Stomach (tissue), 9 donors: ENCODE data around the gene SORCS2. TPM values are rescaled to one million over a fixed set of nuclear protein-coding genes. Genes with fewer than 3 reads are reported as not detected.

Experiments
- DNase-seq, 2 donors: peaks; one replicate each; pipeline versions ENCODE4 v3.0.0 to v3.0.0-alpha.2; 2013 to 2019
- H3K27ac ChIP-seq, 5 donors: fragments of 200-600 bp in 4 of 5; sonication (generic) in 4 of 5; one replicate each; pipeline ENCODE4 v1.5.1; 2013 to 2019; ENCODE audit warnings: mild to moderate bottlenecking in 1 of 5, moderate library complexity in 1 of 5
- H3K27me3 ChIP-seq, 3 donors: fragments of 200-600 bp; sonication (generic); one replicate each; pipeline ENCODE4 v1.5.1; 2017 to 2019; ENCODE audit warnings: mixed run types in 1 of 3
- H3K36me3 ChIP-seq, 4 donors: fragments of 200-600 bp; sonication (generic); 1 replicate in 3 of 4; 2 replicates in 1 of 4; pipeline ENCODE4 v1.5.1; 2016 to 2019
- H3K4me1 ChIP-seq, 4 donors: fragments of 200-600 bp; sonication (generic); one replicate each; pipeline ENCODE4 v1.5.1; 2016 to 2019
- H3K4me3 ChIP-seq, 4 donors: fragments of 200-600 bp; sonication (generic) in 3 of 4; one replicate each; pipeline ENCODE4 v1.5.1; 2016 to 2019; ENCODE audit warnings: mild to moderate bottlenecking in 1 of 4
- H3K9me3 ChIP-seq, 4 donors: fragments of 200-600 bp; sonication (generic); one replicate each; pipeline ENCODE4 v1.5.1; 2016 to 2019
- EP300 ChIP-seq: sonication (generic); formaldehyde crosslinking; IDR thresholded peaks from one replicate; pipeline ENCODE4 v1.6.1; 2017; ENCODE audit warnings: antibody characterized with exemption
- POLR2A ChIP-seq, 4 donors: fragments of 450-650 bp; IDR thresholded peaks; one replicate each; pipeline ENCODE4 v1.6.1; 2016; ENCODE audit warnings: antibody characterized with exemption in 4 of 4, control low read depth in 2 of 4, mild to moderate bottlenecking in 1 of 4, moderate library complexity in 1 of 4
- POLR2AphosphoS5 ChIP-seq, 3 donors: sonication (generic); formaldehyde crosslinking; IDR thresholded peaks; one replicate each; pipeline ENCODE4 v1.6.1; 2016; ENCODE audit warnings: antibody characterized with exemption in 3 of 3
- WGBS, 5 donors: extraction: QIAGEN DNeasy Blood & Tissue Kit in 3 of 5; methylation state at CpG; one replicate each; pipeline versions ENCODE4 v1.1.5 to v1.1.7; 2013 to 2018; 5-methylcytosine and 5-hydroxymethylcytosine counted together
- intact Hi-C: fragments of 100-400 bp; cut with DNase I; formaldehyde crosslinking; loops from one replicate; pipeline ENCODE4 v1.15.1; 2023; ENCODE audit warnings: low total_unique reads
- polyA plus RNA-seq, 3 donors: library from polyadenylated mRNA; stranded (reverse); fragments of 200-250 nt; gene quantifications; one replicate each; pipeline ENCODE4 v1.2.3, GENCODE V29; 2013
- total RNA-seq, 5 donors: library from RNA; depleted of rRNA; stranded (reverse); fragments of >200 nt; gene quantifications; one replicate each; pipeline versions ENCODE4 v1.1.0 to v1.2.3, GENCODE V29; 2014 to 2016
- TF ChIP-seq, protein P1 (sequence below), 7 experiments: fragments of 450-650 bp in 4 of 7; fragments of 200-600 bp in 3 of 7; sonication (generic) in 3 of 7; IDR thresholded peaks; one replicate each; pipeline ENCODE4 v1.5.1; 2016 to 2019; ENCODE audit warnings: antibody characterized with exemption in 7 of 7, control low read depth in 2 of 7, mild to moderate bottlenecking in 1 of 7
- donor health status: healthy with polysubstance abuse.
- donor health status: Bipolar disorder and iron deficiency.
- donor health status: healthy.

The SORCS2 gene
- total and polyA plus RNA-seq, 8 donors = under 0.01 to 13.0 (median 0.50) TPM; not detected in 1

GRCh38 chr4:7680106-7680505 is 487.8 kb downstream of the SORCS2 start:
- H3K27me3 ChIP-seq = peaks cover 0 to 9% (median 0%) of the 10 kb centered on the region in 3 donors
- intact Hi-C loops = no loop called here
- no peak for DNase-seq
- H3K36me3 ChIP-seq = peaks cover 0 to 11% (median 0%) of the 10 kb centered on the region in 4 donors
- no peak overlapping the region for H3K27ac ChIP-seq
- H3K4me1 ChIP-seq = no peaks in the 10 kb centered on the region
- H3K9me3 ChIP-seq = peaks cover 0 to 36% (median 29%) of the 10 kb centered on the region in 4 donors
- TF ChIP-seq POLR2AphosphoS5 (IDR thresholded peaks at IDR 0.05) (no peak), EP300 (no peak), POLR2A (IDR thresholded peaks at IDR 0.05) (no peak)
- 56 to 87% (median 68%) methylated on average over 7 to 10 of the region's 10 CpGs for WGBS, 5 donors
- no peak overlapping the region for H3K4me3 ChIP-seq

DNA sequence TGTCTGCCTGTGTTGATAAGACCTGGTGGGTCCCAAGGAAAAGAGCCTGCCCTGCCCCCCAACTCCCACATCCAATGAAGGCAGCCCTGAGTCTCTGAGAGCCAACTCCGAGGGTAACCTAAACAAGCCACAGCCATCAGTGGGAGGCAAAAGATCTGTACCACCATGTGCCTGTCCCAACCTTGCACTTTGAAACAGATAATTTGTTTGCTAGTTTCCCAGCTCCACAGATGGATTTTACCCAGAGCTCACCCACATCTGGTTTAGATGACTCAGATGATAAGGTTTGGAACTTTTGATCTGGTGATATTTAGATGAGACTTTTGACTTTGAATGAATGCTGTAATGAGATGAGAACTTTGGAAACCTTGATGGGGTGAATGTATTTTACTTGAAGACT is 488.4 kb downstream of the SORCS2 start:
- Histone ChIP-seq H3K4me3 (no peak overlapping the region), H3K27ac (no peak overlapping the region), H3K9me3 (peaks cover 0 to 36% (median 29%) of the 10 kb centered on the region in 4 donors), H3K36me3 (peaks cover 0 to 11% (median 0%) of the 10 kb centered on the region in 4 donors), H3K4me1 (no peaks in the 10 kb centered on the region), H3K27me3 (peaks cover 0 to 9% (median 0%) of the 10 kb centered on the region in 3 donors)
- TF ChIP-seq EP300 (no peak), POLR2A (IDR thresholded peaks at IDR 0.05) (no peak), POLR2AphosphoS5 (IDR thresholded peaks at IDR 0.05) (no peak)
- TF ChIP-seq, protein P1, sequence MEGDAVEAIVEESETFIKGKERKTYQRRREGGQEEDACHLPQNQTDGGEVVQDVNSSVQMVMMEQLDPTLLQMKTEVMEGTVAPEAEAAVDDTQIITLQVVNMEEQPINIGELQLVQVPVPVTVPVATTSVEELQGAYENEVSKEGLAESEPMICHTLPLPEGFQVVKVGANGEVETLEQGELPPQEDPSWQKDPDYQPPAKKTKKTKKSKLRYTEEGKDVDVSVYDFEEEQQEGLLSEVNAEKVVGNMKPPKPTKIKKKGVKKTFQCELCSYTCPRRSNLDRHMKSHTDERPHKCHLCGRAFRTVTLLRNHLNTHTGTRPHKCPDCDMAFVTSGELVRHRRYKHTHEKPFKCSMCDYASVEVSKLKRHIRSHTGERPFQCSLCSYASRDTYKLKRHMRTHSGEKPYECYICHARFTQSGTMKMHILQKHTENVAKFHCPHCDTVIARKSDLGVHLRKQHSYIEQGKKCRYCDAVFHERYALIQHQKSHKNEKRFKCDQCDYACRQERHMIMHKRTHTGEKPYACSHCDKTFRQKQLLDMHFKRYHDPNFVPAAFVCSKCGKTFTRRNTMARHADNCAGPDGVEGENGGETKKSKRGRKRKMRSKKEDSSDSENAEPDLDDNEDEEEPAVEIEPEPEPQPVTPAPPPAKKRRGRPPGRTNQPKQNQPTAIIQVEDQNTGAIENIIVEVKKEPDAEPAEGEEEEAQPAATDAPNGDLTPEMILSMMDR (IDR thresholded peaks at IDR 0.05) = no peak
- intact Hi-C loops = no loop called here
- DNase-seq = no peak
- WGBS, 5 donors = 67 to 86% (median 80%) methylated on average over 1 of the region's 1 CpG

GRCh38 chr4:7683126-7683703 is 490.9 kb downstream of the SORCS2 start:
- intact Hi-C loops = no loop called here
- WGBS, 5 donors = 54 to 94% (median 70%) methylated on average over 4 to 5 of the region's 5 CpGs
- Histone ChIP-seq H3K4me1 (no peaks in the 10 kb centered on the region), H3K27ac (no peak overlapping the region), H3K36me3 (peaks cover 0 to 11% (median 0%) of the 10 kb centered on the region in 4 donors), H3K27me3 (peaks cover 0 to 7% (median 0%) of the 10 kb centered on the region in 3 donors), H3K9me3 (peaks cover 0 to 36% (median 29%) of the 10 kb centered on the region in 4 donors), H3K4me3 (no peak overlapping the region)
- TF ChIP-seq, protein P1 (IDR thresholded peaks at IDR 0.05) = no peak
- TF ChIP-seq POLR2AphosphoS5 (IDR thresholded peaks at IDR 0.05) (no peak), POLR2A (IDR thresholded peaks at IDR 0.05) (no peak), EP300 (no peak)
- DNase-seq = no peak

DNA sequence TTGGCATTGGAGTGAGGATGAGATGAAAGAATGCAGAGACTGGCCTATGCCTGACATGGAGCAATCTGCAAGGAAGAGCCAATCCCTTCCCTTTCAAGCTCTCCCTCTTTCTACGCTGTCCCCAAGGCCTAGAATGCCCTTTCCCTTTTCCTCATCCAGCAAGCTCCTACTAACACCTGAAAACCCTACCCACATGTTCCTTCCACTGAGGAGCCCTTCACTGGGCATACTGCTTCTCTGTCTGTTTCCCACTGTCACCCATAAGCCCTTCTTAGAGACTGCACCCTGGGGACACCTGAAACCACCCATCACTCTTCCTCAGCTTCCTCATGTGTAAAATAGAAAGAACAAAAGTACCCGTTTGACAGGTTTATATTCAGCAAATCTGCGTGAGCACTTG is 492.0 kb downstream of the SORCS2 start:
- intact Hi-C loops = no loop called here
- DNase-seq = no peak
- Histone ChIP-seq H3K4me1 (no peaks in the 10 kb centered on the region), H3K9me3 (peaks cover 0 to 36% (median 29%) of the 10 kb centered on the region in 4 donors), H3K27me3 (peaks cover 0 to 7% (median 0%) of the 10 kb centered on the region in 3 donors), H3K4me3 (no peak overlapping the region), H3K27ac (no peak overlapping the region), H3K36me3 (peaks cover 0 to 11% (median 0%) of the 10 kb centered on the region in 4 donors)
- no peak for TF ChIP-seq POLR2AphosphoS5 (IDR thresholded peaks at IDR 0.05)
- no peak for TF ChIP-seq POLR2A (IDR thresholded peaks at IDR 0.05)
- TF ChIP-seq EP300 = no peak
- TF ChIP-seq, protein P1 (IDR thresholded peaks at IDR 0.05) = no peak
- WGBS, 5 donors = 53 to 75% (median 72%) methylated on average over 3 of the region's 3 CpGs
